Bronchial epithelial cell (primary cell): ENCODE measurements around the gene C8B. TPM values are rescaled to one million over a fixed set of nuclear protein-coding genes. Genes with fewer than 3 reads are reported as not detected.
A peak's percentile ranks its signal among the peaks of the same experiment; 100 is the strongest.

Experiments used
- DNase-seq: peaks from one replicate; pipeline ENCODE4 v3.0.0-alpha.2; 2010; ENCODE audit warnings: low read depth
- FAIRE-seq: peaks from 2 replicates; lab custom pipeline; 2011; peaks lifted over from hg19 to GRCh38; lab: Jason Lieb, UNC
- H3K27me3 ChIP-seq: 2 replicates; pipeline ENCODE4 v1.5.1; 2011; ENCODE audit warnings: low read length; ENCODE audit not compliant: control insufficient read depth, insufficient read depth
- H3K36me3 ChIP-seq: 2 replicates; pipeline ENCODE4 v1.5.1; 2011; ENCODE audit warnings: low read length; ENCODE audit not compliant: control insufficient read depth, insufficient read depth
- H3K4me3 ChIP-seq: 2 replicates; pipeline ENCODE4 v1.5.1; 2011; ENCODE audit warnings: mild to moderate bottlenecking, low read depth, low read length, control low read depth
- total RNA-seq: library from RNA; depleted of rRNA; stranded (reverse); fragments of >200 nt; gene quantifications from 2 replicates; pipeline ENCODE4 v1.2.1, GENCODE V29; 2014
- TF ChIP-seq, protein P1 (sequence below): IDR thresholded peaks from 2 replicates; pipeline ENCODE4 v1.5.1; 2011; ENCODE audit warnings: mild to moderate bottlenecking, moderate library complexity, low read length, control low read depth, inconsistent platforms; ENCODE audit not compliant: insufficient read depth, severe bottlenecking

Gene C8B
- total RNA-seq, 1 donor from 2014 or later: not detected

GRCh38 chr1:56967900-56968832, 2.4 kb upstream of the C8B start:
- no peak for FAIRE-seq
- peak; percentile 1 for DNase-seq
- Histone ChIP-seq H3K27me3 (no peaks in the 10 kb centered on the region), H3K36me3 (no peaks in the 10 kb centered on the region), H3K4me3 (no peak overlapping the region)
- TF ChIP-seq, protein P1, sequence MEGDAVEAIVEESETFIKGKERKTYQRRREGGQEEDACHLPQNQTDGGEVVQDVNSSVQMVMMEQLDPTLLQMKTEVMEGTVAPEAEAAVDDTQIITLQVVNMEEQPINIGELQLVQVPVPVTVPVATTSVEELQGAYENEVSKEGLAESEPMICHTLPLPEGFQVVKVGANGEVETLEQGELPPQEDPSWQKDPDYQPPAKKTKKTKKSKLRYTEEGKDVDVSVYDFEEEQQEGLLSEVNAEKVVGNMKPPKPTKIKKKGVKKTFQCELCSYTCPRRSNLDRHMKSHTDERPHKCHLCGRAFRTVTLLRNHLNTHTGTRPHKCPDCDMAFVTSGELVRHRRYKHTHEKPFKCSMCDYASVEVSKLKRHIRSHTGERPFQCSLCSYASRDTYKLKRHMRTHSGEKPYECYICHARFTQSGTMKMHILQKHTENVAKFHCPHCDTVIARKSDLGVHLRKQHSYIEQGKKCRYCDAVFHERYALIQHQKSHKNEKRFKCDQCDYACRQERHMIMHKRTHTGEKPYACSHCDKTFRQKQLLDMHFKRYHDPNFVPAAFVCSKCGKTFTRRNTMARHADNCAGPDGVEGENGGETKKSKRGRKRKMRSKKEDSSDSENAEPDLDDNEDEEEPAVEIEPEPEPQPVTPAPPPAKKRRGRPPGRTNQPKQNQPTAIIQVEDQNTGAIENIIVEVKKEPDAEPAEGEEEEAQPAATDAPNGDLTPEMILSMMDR: no peak

GRCh38 chr1:56967355-56967754, 1.5 kb upstream of the C8B start:
- FAIRE-seq: no peak
- Histone ChIP-seq H3K27me3 (no peaks in the 10 kb centered on the region), H3K36me3 (no peaks in the 10 kb centered on the region), H3K4me3 (no peak overlapping the region)
- TF ChIP-seq, protein P1: no peak
- DNase-seq: no peak

GRCh38 chr1:56966698-56966999, 834 bp upstream of the C8B start:
- FAIRE-seq (no peak), DNase-seq (no peak)
- no peak overlapping the region for H3K4me3 ChIP-seq
- H3K27me3 ChIP-seq: no peaks in the 10 kb centered on the region
- no peaks in the 10 kb centered on the region for H3K36me3 ChIP-seq
- TF ChIP-seq, protein P1: no peak

DNA sequence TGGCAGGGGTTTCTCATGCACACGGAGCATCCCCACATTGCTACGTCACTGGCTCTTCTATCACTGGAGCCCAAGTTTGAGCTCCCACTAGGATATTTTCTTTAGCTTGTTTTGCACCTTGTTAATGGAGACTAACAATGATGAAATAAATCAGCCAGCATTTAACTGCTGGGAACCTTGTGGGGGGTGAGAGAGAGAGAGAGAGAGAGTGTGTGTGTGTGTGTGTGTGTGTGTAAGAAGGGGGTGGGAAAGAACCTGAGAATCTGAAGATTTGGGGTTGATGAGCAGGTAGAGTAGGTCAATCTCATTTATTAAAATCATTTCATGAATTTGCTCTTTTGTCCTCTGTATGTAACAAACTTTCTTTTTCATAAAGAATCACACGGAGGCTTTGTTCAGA, 624 bp downstream of the C8B start:
- TF ChIP-seq, protein P1: no peak
- no peaks in the 10 kb centered on the region for H3K36me3 ChIP-seq
- no peak for DNase-seq
- no peaks in the 10 kb centered on the region for H3K27me3 ChIP-seq
- no peak for FAIRE-seq
- no peak overlapping the region for H3K4me3 ChIP-seq

- TF ChIP-seq, protein P1: no peak
- Histone ChIP-seq H3K36me3 (no peaks in the 10 kb centered on the region), H3K27me3 (no peaks in the 10 kb centered on the region), H3K4me3 (no peak overlapping the region)
- no peak for DNase-seq
- FAIRE-seq: peak; percentile 79
These were observed 1.3 kb downstream of the C8B start for GRCh38 chr1:56964349-56965017.
